ENCODE results near the gene IKZF3.

- no peak for TF ChIP-seq CTCF (conservative IDR thresholded peaks at IDR 0.05)
- no peak for TF ChIP-seq ZFX (IDR thresholded peaks at IDR 0.05)
Measured at GRCh38 chr17:39904990-39905288, 40.8 kb upstream of the IKZF3 start.

Measured in C4-2B (cell line).